NCI-H748 treated with DMSO at 0.1 percent for 48 hours (cell line): Measurements from ENCODE around the gene SCNN1A.

Experiments
- DNase-seq: peaks from one replicate; lab custom pipeline; 2025; lab: John Stamatoyannopoulos, UW

The SCNN1A gene

DNA sequence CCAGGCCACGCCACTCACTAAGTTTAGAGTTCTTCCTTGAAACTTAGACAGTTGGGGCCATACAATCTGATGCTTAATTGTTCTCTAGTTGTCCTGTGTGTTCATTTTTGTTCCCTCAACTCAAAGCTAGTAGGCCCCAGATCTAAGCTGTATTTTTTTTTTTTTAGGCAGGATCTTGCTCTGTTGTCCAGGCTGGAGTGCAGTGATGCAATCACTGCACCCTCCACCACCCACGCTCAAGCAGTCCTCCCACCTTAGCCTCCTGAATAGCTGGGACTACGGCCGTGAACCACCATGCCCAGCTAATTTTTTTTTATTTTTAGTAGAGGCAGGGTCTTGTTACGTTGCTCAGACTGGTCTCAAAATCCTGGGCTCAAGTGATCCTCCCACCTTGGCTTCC is 41.0 kb downstream of the SCNN1A start:
- DNase-seq = no peak

DNA sequence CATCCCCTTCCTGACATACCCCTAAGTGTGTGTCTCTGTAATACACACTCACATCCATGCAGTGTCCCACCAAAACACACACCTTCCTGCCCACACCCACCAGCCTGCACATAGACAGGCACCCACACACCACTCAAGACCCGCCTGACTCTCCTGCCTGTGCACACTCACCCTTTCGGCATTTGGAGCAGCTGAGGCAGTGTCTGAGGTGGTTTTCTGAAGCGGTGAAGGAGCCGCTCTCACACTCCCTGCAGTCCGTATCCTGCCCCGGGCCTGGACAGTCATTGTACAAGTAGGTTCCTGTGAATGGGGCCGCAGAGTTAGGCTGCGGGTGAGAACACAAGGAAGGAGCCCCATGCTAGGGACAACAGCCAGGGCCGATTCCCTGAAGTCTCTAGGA is 41.8 kb downstream of the SCNN1A start:
- DNase-seq = no peak

DNA sequence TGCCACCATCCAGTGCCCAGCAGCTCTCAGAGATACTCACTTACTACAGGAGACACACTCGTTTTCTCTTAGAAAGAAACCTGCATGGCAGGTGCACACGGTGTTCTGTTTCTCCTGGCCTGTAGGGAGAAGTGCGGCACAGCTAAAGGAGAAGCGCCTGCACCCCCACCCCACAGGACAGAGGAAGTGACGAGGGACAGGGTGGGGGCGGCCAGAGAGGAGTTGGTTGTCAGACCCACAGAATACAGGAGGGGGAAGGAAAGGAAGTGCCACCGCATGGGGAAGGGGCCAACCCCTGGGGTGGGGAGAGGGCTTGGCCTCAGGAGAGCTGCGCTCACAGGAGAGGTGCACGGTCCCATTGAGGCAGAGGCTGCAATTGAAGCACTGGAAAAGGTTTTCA is 42.3 kb downstream of the SCNN1A start:
- no peak for DNase-seq

DNA sequence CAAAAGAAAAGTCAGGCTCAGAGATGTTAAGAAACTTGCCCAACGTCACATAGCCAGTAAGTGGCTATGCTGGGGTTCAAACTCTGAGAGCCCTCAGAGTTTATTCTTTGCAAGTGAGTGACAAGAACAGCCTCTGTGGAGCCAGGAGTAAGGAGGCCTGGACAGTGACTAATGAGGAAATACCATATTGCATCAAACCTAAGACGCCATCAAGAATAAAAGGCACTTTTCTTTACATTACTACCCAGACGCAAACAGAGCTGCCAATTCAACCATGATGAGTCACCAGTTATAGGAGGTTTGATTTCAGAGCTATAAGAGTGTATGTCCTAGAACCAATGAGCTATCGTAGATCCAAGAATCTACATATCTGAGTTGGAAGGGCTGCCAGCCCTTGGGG is 42.9 kb downstream of the SCNN1A start:
- DNase-seq = no peak

DNA sequence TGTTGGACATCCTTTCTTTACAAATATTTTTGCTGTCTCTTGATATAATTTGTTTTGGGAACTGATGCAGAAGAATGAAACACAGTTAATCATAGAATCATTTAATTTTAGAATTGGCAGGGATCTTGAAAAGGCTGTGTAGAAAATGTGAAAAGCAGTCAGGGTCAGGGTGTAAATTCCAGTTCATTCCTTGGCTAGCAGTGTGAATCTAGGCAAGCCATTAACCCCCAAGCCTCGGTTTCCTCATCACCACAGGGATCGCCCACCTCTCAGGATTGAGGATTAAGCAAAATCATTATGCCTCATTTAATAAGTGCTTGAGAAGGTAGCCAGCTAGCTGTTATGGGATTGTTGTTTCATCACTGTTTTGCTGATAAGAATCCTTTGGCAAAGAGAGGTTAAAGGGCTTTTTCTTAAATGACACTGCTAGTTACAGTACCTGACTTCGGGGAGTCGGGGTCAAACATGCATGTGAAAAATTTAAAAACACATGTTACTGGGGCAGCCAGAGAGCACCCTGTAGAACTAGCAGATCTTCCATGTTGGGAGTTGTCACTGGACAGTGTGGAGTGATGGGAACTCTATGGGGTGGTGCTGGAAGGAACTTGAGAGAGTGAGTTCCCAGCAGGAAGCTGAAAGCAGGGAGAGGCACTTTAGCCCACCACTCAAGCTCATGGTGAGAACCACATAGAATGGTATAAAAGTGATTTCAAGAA is 44.2 kb downstream of the SCNN1A start:
- no peak for DNase-seq

DNA sequence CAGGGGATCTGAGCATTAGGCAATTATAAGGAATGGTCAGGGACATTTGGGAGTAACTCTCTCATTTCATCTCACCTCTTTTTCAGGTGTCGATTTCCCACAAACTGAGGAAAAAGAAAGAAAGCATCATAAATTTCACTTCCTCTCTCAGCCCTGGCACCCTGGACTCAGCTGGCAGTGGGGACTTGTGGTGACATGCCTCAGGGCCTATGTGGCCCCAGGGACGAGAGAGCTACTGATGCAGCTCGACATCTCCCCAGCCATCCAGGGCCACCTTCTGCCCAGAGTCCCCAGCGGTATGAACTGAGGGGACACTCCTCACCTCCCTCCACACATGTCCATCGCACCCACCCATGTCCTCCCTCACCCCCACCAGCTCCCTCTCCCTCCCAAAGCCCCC is 45.2 kb downstream of the SCNN1A start:
- no peak for DNase-seq

DNA sequence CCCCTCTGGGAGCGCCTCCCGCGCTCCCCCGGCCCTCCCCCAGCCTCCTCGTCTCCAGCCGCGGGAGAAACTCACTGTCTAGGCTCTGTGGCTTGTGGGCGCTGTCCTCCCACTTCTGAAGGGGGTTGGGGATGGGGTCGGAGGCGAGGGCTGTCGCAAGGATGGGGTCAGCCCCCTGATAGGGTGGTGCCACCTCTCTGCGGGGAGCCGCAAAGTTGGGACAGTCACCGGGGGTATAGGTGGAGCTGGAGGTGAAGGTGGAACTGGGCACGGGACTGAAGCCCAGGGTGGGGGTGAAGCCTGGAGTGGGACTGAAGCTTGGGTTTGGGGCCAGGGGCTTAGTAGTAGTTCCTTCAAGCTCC is 45.7 kb downstream of the SCNN1A start:
- DNase-seq = no peak

DNA sequence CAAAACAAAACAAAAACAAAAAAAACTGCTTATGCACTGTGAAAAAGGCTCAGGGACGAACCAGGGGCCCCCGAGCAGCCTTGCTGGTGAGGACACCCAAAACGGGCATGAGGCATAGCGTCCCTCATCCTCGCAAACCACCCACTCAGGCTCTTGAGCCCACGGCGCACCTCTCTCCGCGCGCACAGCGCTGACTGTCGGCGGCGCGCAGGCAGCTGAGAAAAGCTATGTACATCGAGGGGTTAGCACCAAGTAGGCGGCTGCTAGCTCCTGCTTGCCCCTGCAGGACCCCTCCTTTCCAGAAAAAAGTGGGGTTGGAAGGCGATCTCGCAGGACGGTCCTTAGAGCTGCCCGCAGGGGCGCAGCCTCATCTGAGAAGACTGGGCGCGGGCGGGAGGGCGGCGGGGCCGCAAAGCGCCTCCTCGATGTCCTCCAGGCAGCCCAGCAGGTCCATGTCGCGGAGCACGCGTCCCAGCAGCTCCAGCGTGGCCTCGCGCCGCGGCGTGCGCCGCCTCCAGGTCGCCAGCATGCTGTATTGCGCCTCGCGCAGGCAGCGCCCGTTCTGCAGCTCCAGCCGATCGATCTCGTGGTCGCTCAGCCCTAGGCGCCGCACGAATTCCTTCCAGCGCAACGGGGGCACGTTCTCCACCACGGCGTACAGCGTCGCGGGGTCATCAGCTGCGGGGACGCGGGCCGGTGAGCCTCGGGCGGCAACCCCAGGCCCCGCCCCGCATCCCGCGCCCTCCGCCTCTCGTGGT is 46.2 kb downstream of the SCNN1A start:
- no peak for DNase-seq

DNA sequence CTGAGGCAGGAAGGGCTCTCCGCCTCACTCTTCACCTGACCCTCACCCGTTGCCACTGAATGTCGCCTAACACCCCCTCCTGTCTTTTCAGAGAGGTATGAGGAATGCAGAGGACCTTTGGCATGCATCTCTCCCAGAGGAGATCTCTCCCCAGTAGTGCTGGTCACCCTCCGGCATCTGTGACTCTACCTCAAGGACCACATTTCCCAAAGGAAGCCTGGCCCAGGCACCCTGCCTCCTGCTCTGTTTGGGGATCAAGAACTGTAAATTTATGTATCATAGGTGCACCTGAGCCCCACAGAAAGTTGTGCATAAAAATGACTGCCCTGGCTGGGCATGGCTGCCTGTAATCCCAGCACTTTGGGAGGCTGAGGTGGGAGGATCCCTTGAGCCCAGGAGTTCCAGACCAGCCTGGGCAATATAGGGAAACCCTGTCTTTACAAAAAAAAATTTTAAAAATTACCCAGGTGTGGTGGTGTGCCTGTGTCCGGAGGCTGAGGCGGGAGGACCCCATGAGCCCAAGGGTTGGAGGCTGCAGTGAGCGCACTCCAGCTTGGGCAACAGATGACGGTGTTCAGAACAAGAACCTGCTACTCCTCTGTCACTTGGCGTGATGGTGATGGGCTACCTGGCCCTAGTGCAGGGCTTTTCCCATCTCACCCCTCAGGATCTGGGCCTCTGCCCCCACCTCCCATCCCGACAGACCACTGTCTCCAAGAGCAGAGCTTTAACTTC is 47.2 kb downstream of the SCNN1A start:
- DNase-seq = no peak

DNA sequence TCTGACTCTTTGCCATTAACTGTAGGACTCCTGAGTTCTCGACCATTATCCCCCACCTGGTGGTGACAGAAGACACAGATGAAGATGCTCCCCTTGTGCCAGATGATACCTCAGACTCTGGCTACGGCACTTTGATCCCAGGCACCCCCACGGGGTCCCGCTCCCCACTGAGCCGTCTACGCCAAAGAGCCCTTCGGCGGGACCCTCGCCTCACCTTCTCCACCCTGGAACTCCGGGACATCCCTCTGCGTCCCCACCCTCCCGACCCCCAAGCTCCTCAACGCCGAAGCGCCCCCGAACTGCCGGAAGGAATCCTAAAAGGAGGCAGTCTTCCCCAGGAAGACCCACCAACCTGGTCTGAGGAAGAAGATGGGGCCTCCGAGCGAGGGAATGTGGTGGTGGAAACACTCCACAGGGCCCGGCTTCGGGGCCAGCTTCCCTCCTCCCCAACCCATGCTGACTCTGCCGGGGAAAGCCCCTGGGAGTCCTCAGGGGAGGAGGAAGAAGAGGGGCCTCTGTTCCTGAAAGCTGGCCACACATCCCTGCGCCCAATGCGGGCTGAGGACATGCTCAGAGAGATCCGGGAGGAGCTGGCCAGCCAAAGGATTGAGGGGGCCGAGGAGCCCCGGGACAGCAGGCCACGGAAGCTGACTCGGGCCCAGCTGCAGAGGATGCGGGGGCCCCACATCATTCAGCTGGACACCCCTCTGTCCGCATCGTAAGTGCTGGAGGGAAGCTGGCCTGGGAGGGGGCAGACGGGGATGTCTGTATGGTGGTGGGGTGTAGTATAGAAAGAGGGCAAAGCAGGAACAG is 47.9 kb downstream of the SCNN1A start:
- no peak for DNase-seq

DNA sequence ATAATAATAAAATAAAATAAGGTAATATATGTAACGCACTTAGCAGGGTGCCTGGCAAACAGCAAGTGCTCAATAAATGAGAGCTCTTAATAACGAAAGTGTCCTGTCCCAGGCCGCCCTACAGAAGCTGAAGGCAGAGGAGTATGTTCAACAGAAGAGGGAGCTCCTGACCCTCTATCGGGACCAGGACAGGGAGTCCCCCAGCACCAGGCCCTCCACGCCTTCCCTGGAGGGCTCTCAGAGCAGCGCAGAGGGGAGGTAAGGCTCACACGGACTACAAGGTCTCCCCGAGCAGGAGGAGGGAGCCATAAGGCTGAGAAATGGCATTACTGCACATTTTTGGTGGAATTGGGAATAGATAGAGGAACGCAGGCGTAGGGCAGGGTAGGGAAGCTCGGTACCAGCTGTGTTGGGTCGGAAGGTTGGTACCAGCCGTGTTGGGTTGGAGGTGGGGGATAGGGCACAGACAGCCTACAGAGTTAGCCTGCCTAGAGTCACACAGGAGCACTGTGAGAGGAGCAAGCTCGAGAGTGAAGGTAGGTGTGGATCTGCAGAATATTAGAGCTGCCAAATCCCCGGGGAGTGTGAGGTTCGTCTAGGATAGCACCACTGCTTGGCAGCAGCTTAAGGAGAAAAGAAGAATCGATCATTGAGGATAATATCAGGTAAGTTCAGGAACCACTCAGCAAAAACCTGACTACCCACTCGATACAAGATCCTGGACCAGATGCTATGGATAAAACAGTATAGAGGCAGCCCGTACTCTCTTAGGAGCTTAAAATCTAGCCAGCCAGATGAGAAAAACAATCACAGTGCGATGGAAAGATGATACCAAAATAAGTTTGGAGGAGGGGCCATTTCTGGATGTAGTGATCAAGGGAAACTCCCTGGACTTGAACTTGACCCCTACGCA is 48.8 kb downstream of the SCNN1A start:
- DNase-seq = no peak

DNA sequence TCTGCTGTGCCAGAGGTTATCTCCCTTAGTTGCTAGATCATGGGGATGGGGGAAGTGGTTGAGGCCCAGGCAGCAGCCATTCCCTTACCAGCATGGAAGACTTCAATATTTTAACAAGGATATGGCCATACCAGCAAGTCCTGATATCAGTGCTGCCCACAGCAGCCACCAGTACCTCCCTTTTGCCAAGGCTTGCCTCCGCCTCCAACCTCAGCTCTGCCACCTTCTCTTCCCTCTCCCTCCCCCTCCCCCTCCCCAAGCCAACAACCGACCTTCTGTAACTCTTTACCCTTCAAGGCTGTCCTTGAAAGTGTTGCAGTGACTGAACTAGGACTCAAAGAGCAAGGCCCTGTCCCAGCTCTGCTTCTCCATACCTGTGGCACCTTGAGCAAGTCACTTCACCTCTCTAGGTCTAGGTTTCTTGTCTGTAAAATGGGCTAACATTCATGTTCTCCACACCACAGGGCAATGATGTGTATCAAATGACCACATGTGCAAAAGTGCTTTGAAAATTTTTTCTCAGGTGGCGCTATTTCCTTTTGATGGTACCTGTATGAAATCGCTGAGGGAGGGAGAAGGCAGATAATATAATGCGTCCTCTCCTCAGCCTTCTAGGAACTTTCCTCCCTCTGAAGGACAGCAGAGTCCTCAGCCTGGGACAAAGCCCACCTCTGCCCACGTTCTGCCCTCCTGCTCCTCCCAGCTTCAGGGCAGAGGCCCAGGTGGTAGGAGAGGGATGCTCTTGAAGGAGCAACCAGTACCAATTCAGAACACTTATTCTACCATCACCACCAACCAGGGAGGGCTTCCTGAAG is 50.2 kb downstream of the SCNN1A start:
- no peak for DNase-seq

DNA sequence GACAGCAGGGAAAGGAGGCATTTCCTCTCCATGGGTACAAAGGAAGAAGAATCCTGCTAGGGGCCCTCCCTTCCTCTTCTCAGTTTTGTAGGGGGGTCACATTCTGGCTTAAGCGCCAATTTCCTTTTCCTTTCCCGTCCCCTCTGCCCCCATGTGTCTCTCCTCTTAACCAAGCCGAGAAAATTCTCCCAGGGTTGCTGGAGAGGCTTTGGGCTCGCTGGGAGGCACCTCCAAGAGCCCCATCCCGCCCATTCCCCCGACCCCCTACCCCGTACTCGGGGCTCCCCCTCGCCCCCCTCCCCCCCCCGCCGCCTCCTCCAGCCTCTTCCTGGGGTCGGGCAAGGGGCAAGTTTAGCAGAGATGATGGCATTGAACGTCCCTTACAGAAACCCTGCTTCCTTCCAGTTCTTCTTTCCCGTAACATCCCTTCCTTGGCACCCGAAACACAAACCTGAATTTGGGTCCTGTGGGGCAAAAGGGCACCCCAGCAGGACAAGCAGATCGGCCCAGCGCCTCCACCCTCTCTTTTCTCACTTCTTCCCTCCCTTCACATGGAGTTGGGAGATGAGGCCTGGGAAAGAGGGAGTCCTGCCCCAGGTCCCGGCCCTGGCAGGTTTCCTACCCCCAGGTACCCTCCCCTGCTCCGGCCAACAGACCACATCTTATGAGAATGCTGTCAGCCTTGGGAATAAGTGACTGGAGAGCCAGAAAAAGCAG is 51.2 kb downstream of the SCNN1A start:
- no peak for DNase-seq

DNA sequence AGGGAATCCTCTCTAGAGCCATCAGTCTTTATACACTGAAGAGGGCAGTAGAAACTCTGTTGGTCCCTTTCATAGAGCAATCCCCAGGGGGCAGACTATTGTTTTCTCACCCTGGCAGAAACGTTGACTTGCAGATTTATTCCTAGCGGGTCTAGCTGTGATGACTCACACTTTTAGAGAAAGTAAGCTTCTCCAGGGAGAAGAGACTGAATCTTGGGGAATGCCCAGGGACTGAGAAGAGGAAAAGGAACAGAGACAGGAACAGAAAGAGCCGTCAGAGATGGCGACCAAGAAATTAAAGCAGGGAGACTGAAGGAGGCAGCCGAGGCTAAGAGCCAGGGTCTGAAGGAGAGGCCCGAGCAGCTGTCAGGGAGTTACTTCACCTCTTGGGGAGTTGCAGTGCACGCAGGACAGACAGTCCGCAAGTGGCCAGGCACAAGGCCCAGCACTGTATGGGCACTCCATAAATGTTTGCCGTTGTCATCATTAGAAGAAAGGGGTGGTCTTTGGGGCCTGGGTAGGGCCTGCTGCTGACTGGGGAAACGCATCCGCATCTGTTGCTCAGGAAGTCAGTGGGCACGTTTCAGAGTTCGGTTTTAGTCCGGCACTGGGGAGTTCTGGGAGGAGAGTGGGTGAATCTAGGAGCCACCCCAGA is 51.9 kb downstream of the SCNN1A start:
- DNase-seq = no peak

DNA sequence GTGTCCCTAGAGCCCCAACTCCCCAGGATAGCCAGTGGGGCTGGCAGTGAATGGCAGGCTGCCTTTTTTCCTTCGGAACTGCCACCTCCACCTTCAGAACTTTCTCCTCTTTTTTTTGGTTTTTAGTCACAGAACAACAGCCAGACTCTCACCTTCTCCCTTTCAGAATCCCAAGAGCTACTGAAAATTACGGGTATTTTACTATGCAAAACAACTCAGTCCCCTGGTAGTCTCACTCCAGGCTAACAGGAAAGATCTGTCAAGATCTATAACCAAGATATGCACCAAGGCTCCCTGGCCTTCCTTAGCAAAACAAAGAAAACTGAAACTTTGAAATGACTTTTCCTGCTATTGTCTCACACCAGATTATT is 52.4 kb downstream of the SCNN1A start:
- no peak for DNase-seq

DNA sequence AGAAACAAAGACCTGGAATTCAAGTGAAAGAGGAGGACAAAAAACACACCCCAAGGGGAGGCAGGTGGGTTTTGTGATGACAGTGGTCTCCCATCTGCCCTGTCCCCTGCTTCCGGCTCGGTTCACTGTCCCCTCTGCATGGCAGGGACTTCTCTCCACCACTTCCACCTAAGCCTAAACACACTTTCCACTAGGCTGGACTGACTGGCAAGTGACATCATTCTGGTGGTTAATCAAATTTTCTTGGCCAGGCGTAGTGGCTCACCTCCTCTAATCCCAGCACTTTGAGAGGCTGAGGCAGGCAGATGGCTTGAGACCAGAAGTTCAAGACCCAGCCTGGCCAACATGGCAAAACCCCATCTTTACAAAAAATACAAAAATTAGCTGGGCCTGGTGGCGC is 53.0 kb downstream of the SCNN1A start:
- no peak for DNase-seq

DNA sequence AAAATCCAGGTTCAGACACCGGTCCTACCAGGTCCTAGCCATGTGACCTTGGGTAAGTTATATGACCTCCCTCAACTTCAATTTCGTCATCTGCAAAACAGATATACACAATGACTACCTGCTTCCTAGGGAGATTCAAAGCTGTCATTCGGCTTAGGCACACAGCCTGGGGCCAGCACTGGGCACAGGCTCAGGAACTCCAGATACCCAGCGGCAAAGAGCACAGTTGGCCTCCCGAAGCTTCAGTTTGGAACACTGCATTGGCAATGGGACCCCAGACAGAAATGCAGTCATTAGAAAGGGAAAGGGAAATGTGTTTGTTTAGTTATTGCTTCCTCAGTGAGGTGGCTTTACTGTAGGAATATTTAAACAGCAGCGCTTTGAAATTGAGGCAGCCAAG is 53.5 kb downstream of the SCNN1A start:
- no peak for DNase-seq

DNA sequence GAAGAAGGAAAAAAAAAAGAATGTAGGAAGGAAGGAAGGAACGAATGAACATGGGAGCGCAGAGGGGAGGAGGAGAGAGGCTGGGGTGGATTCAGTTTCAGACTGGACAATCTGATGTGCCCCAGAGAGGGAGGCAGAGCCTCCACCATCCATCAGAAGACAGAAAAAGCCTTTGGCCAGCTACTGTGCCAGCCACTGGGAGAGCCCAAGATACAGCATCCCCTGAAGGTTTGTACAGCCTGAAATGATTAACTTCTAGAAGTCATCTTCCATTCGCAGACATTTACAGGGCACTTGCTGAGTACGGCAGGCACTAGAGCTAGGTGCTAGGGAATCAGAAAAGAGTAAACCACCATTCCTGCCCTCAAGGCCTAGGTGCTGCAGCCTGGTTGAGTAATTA is 55.9 kb downstream of the SCNN1A start:
- DNase-seq = no peak

DNA sequence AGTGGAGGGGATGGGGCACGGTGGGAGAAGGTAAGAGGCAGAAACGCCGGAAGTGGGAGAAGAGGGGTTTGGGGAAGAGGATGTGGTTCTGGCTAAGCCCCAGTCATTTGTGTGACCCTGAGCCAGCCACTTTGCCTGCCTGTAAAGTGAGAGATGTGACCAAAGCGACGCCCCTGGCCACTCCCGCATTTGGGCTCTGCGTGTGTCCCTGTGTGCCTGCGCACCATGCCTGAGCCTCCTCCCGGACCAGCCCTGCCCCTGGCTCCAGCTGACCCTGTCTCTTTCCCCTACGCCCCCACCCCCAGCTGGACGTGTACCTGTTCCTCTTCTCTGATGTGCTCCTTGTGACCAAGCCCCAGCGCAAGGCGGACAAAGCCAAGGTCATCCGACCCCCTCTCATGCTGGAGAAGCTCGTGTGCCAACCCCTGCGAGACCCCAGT is 56.9 kb downstream of the SCNN1A start:
- no peak for DNase-seq
